Ovary (tissue), 9 donors: Measurements from ENCODE around the gene TAB3. TPM values are rescaled to one million over a fixed set of nuclear protein-coding genes. Genes with fewer than 3 reads are reported as not detected.

Experiments used
- DNase-seq, 5 donors: peaks; one replicate each; pipeline ENCODE4 v3.0.0-alpha.2; 2019 to 2020
- H3K27ac ChIP-seq, 2 donors: fragments of 200-600 bp; one replicate each; pipeline versions ENCODE4 v1.5.1 to v1.8.0; 2019 to 2022
- H3K27me3 ChIP-seq: fragments of 200-600 bp; one replicate; pipeline ENCODE4 v1.8.0; 2022
- H3K36me3 ChIP-seq: fragments of 200-600 bp; sonication (generic); one replicate; pipeline ENCODE4 v1.5.1; 2019
- H3K4me1 ChIP-seq: one replicate; pipeline ENCODE4 v1.8.1; 2013; ENCODE audit warnings: mild to moderate bottlenecking, moderate library complexity; ENCODE audit not compliant: insufficient read depth
- H3K4me3 ChIP-seq: fragments of 200-600 bp; sonication (generic); one replicate; pipeline ENCODE4 v1.5.1; 2017
- H3K9me3 ChIP-seq, 2 donors: fragments of 200-600 bp in 1 of 2; sonication (generic) in 1 of 2; one replicate each; pipeline versions ENCODE4 v1.5.1 to v1.8.1; 2013 to 2019; ENCODE audit warnings: mild to moderate bottlenecking in 1 of 2, moderate library complexity in 1 of 2
- EP300 ChIP-seq: sonication (generic); formaldehyde crosslinking; IDR thresholded peaks from one replicate; pipeline ENCODE4 v1.6.1; 2017; ENCODE audit warnings: antibody characterized with exemption
- POLR2A ChIP-seq: fragments of 450-650 bp; IDR thresholded peaks from one replicate; pipeline ENCODE4 v1.6.1; 2017; ENCODE audit warnings: antibody characterized with exemption, mild to moderate bottlenecking, moderate library complexity
- WGBS, 3 donors: extraction: QIAGEN DNeasy Blood & Tissue Kit in 1 of 3; methylation state at CpG; one replicate each; pipeline versions ENCODE4 v1.1.5 to v1.1.7; 2013 to 2017; 5-methylcytosine and 5-hydroxymethylcytosine counted together
- intact Hi-C, 4 donors: fragments of 100-400 bp; cut with DNase I; formaldehyde crosslinking; loops; one replicate each; pipeline versions ENCODE4 v1.11.0 to v1.15.1; 2022 to 2023
- polyA plus RNA-seq, 2 donors: library from polyadenylated mRNA; stranded (reverse); fragments of 200-250 nt in 1 of 2; fragments of 350-450 nt in 1 of 2; fragmentation: Illumina TruSeq in 1 of 2; extraction: RNeasy Lipid Tissue Mini Kit (QIAGEN cat#74804) in 1 of 2; gene quantifications; one replicate each; pipeline ENCODE4 v1.2.3, GENCODE V29; 2013 to 2014
- total RNA-seq, 7 donors: library from RNA; depleted of rRNA in 2 of 7; stranded (reverse); fragments of >200 nt in 2 of 7; fragmentation: NEBNext Ultra II Directional in 3 of 7; extraction: Animal tissue kit (Norgen Biotek cat#: 25700) in 3 of 7; gene quantifications; one replicate each; pipeline versions ENCODE4 v1.1.0 to v1.2.4, GENCODE V29; 2016 to 2023
- TF ChIP-seq, protein P1 (sequence below), 3 donors: fragments of 450-650 bp in 2 of 3; fragments of 200-600 bp in 1 of 3; IDR thresholded peaks; one replicate each; pipeline versions ENCODE4 v1.5.1 to v1.8.0; 2016 to 2022; ENCODE audit warnings: antibody characterized with exemption in 3 of 3, mild to moderate bottlenecking in 1 of 3
- donor health status: DM: no; HTN: no; CAD: no; lungs with moderate emphysema.
- donor health status: DM: no; HTN: no; CAD: no.
- donor health status: Bipolar disorder and iron deficiency.
- donor health status: DM: yes; HTN: yes; CAD: no.
- donor health status: DM: no; HTN: no; CAD: no.
- donor health status: DM: yes; HTN: yes; CAD: no.

TAB3 gene
- total and polyA plus RNA-seq, 9 donors = 7.8 to 29.5 (median 21.0) TPM

DNA sequence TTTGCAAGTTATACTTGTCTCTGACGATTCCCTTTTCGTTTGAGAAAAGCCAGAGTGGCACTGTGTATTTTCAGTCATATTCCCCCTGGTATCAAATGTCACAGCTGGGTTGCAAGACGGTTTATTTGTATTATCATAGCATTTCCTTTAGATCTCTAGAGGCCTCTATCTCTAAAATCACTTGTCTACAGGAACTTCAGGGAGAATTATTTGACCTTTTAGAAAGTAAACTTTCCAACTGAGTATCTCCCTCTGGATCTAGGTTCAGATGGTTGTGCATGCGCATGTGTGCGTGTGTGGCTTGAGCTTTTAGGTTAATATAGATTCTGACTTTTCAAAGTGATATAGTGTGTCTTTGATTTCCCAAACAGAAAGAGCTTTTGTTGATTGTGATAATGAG lies 15.1 kb upstream of the TAB3 start:
- Histone ChIP-seq H3K27me3 (no peaks in the 10 kb centered on the region), H3K4me3 (no peak overlapping the region), H3K9me3 (no peaks in the 10 kb centered on the region), H3K27ac (no peak overlapping the region), H3K36me3 (no peaks in the 10 kb centered on the region), H3K4me1 (no peaks in the 10 kb centered on the region)
- 39 to 50% (median 41%) methylated on average over 5 of the region's 5 CpGs for whole genome bisulfite sequencing, 3 donors
- intact Hi-C loops = no loop called here
- TF ChIP-seq, protein P1, sequence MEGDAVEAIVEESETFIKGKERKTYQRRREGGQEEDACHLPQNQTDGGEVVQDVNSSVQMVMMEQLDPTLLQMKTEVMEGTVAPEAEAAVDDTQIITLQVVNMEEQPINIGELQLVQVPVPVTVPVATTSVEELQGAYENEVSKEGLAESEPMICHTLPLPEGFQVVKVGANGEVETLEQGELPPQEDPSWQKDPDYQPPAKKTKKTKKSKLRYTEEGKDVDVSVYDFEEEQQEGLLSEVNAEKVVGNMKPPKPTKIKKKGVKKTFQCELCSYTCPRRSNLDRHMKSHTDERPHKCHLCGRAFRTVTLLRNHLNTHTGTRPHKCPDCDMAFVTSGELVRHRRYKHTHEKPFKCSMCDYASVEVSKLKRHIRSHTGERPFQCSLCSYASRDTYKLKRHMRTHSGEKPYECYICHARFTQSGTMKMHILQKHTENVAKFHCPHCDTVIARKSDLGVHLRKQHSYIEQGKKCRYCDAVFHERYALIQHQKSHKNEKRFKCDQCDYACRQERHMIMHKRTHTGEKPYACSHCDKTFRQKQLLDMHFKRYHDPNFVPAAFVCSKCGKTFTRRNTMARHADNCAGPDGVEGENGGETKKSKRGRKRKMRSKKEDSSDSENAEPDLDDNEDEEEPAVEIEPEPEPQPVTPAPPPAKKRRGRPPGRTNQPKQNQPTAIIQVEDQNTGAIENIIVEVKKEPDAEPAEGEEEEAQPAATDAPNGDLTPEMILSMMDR (IDR thresholded peaks at IDR 0.05) = no peak
- TF ChIP-seq EP300 = no peak
- no peak for TF ChIP-seq POLR2A
- no peak for DNase-seq

DNA sequence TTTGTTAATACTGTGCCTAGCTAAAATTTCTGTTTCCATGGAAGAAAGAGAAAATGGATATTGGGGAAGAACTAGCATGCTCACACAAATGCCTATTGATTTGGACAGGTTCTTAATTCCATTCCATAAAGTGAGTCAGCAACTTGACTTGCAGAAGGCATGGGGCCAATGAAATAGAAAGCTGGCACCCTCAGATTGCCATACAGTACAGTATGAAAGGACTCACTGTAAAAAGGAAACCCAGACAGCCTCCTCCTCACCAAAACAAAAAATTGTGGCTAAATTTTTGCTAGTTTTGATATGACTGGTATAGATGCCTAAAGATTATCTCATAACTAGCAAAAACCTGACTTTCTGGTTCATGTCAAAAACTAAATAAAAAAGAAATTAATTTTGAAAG lies 11.2 kb upstream of the TAB3 start:
- no peaks in the 10 kb centered on the region for H3K4me1 ChIP-seq
- H3K4me3 ChIP-seq = no peak overlapping the region
- no peaks in the 10 kb centered on the region for H3K9me3 ChIP-seq
- no peak for DNase-seq
- H3K27ac ChIP-seq = no peak overlapping the region
- H3K27me3 ChIP-seq = no peaks in the 10 kb centered on the region
- intact Hi-C loops = no loop called here
- H3K36me3 ChIP-seq = no peaks in the 10 kb centered on the region
- TF ChIP-seq EP300 = no peak

DNA sequence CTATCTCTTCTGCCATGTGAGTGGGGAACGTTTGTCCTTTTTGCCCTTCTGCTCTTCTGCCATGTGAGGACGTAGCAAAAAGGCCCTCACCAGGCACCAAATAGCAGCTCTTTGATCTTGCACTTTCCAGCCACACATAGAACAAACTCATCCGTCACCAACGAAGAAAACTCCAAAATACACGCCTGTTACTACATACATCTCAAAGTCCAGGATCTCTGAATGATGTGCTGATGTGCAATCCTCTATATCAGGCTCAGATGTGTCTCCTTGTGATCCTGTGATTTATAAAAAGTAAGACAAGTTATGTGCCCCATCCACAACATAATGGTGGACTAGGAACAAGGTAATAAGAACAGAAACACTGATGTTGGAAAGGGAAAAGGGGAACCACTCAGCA lies 9.8 kb upstream of the TAB3 start:
- Histone ChIP-seq H3K9me3 (no peaks in the 10 kb centered on the region), H3K4me1 (no peaks in the 10 kb centered on the region), H3K27ac (no peak overlapping the region), H3K36me3 (no peaks in the 10 kb centered on the region), H3K27me3 (no peaks in the 10 kb centered on the region), H3K4me3 (no peak overlapping the region)
- intact Hi-C loops = no loop called here
- TF ChIP-seq POLR2A = no peak
- TF ChIP-seq, protein P1 (IDR thresholded peaks at IDR 0.05) = no peak
- no peak for TF ChIP-seq EP300
- DNase-seq = no peak
- WGBS, 3 donors = 51 to 58% (median 56%) methylated on average over 5 of the region's 5 CpGs

DNA sequence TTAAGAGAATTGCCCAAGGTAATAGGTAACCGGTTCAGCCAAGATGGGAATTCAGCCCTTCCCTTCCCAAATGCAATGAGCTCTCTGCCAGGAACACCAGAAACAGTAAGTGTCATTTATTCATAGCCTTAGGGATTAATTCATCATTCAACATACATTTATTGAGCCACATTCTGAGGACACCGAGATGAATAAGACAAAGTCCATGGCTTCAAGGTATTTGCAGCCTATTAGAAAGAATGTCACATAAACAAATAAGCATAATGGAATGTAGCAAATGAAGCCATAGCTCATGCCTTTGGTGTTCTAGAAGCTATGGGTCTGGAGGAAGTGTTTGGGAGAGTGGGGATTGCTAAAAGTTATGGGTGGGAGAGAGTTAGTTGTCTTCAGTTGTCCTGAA lies 6.3 kb upstream of the TAB3 start:
- TF ChIP-seq EP300 = no peak
- no peak for TF ChIP-seq POLR2A
- TF ChIP-seq, protein P1 (IDR thresholded peaks at IDR 0.05) = no peak
- Histone ChIP-seq H3K27ac (no peak overlapping the region), H3K4me1 (no peaks in the 10 kb centered on the region), H3K36me3 (no peaks in the 10 kb centered on the region), H3K27me3 (no peaks in the 10 kb centered on the region), H3K4me3 (no peak overlapping the region), H3K9me3 (no peaks in the 10 kb centered on the region)
- no peak for DNase-seq
- intact Hi-C loops = no loop called here
- 70 to 81% (median 74%) methylated on average over 2 of the region's 2 CpGs for WGBS, 3 donors

DNA sequence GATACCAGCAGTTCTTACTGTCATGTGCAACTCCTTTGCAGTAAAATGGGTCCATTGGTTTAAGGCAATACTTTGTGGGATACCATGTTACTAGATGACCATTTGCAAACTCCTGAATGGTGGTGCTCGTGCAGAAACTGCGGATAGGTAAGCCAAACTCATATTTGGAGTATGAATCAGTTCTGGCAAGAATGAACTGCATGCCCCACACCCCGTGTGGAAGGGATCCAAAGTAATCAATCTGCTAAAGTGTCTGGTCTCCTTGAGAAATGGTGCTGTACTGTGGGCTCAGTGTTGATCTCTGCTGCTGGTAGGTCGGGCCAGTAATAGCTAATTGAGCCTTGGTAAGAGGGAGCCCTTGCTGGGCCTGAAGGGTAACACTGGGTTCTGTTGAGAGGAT lies 4.2 kb upstream of the TAB3 start:
- H3K27ac ChIP-seq = no peak overlapping the region
- intact Hi-C loops = no loop called here
- WGBS, 3 donors = 51 to 67% (median 55%) methylated on average over 4 of the region's 4 CpGs
- TF ChIP-seq EP300 (no peak), POLR2A (no peak)
- TF ChIP-seq, protein P1 (IDR thresholded peaks at IDR 0.05) = no peak
- no peak overlapping the region for H3K4me3 ChIP-seq
- H3K36me3 ChIP-seq = no peaks in the 10 kb centered on the region
- H3K27me3 ChIP-seq = no peaks in the 10 kb centered on the region
- no peaks in the 10 kb centered on the region for H3K9me3 ChIP-seq
- H3K4me1 ChIP-seq = no peaks in the 10 kb centered on the region
- DNase-seq = no peak
